GM19193 (cell line): ENCODE data around the gene CCDC179.

ENCODE experiments used
- POLR2A ChIP-seq: IDR thresholded peaks from 4 replicates; pipeline ENCODE4 v1.6.1; 2011; ENCODE audit not compliant: insufficient read depth, insufficient read length; ENCODE audit errors: extremely low read depth

Gene CCDC179

GRCh38 chr11:22860241-22860640 is at the start of gene CCDC179:
TSS of gene CCDC179 (minus strand) at chr11:22860474. CDS start at chr11:22860421, 53 bp downstream.
- no peak for TF ChIP-seq POLR2A

GRCh38 chr11:22903782-22904181 is 43.5 kb upstream of the CCDC179 start:
- TF ChIP-seq POLR2A, result no peak

DNA sequence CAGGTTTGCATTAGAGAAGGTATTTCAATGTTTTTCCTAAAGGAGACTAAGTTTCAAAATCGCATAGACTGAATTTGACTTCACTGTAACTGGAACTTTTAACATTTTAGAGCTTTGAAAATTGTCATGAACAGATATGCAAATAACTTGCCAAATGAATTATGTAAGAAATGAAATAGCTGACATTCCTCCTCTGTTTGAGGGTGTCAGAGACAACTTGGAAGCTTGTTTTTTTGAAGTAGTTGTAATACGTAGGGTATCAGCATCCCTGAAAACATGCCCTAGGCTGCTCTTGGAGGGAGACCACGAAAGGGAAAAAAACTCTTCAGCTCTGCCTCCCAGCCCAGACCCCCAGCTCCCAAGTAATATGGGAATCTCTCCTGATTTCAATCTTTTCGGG is 41.3 kb upstream of the CCDC179 start:
- TF ChIP-seq POLR2A, result no peak

- TF ChIP-seq POLR2A, result no peak
These were observed 40.7 kb upstream of the CCDC179 start for GRCh38 chr11:22900764-22901486.

GRCh38 chr11:22898036-22898435 is 37.8 kb upstream of the CCDC179 start:
- TF ChIP-seq POLR2A, result no peak

- no peak for TF ChIP-seq POLR2A
These were observed 30.0 kb upstream of the CCDC179 start for GRCh38 chr11:22890227-22890626.

GRCh38 chr11:22884217-22884616 is 23.9 kb upstream of the CCDC179 start:
- TF ChIP-seq POLR2A, result no peak

DNA sequence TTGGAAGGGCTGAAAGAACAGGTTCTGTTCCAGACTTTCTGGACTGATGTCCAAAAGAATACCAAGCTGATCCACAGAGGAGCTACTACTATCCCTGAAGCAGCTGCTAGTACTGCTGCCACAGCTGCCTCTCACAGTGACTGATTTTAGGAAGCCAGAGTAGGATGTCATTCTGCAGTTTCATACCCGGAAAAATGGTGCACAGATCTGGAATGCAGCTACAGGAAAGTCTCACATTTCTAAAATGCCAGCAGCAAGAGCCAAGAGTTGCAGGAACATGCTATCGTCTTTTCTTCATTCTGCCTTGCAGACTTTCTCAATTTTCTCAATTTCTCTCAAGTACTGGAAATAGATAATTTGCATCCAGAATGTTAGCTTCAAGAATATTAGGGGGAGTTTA is 19.4 kb upstream of the CCDC179 start:
- TF ChIP-seq POLR2A, result no peak

DNA sequence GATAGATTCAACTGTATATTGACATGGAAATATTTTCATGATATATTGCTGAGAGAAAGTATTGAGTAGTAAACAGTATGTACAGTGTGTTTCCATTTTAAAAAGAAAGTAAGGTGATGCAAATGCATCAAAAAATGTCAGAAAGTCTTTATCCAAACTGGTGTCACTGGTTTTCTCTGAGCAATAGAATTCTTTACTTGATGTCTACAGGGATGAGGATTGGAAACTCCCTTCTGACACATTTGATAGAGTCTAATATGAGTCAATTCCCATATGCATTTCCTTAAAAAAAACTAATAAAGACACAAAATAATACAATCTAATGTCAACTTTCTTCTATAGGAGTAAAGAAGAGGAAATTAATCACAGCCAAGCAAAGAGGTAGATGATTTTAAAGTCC is 18.3 kb upstream of the CCDC179 start:
- no peak for TF ChIP-seq POLR2A

DNA sequence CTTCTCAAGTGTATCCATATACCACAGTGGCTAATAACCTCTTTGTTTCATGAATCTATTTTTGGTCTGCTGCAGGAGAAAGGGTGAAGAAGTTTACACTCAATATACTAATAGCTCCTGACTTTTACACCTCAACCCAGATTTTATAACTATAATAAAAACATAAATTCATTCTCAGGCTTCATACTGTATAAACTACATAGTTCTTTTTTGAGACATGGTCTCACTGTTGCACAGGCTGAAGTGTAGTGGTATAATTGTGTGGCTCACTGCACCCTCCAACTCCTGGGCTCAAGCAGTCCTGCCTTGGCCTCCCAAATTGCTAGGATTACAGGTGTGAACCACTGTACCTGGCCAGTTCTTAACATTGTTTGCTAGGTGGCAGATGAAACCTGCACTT is 17.8 kb upstream of the CCDC179 start:
- TF ChIP-seq POLR2A, result no peak

DNA sequence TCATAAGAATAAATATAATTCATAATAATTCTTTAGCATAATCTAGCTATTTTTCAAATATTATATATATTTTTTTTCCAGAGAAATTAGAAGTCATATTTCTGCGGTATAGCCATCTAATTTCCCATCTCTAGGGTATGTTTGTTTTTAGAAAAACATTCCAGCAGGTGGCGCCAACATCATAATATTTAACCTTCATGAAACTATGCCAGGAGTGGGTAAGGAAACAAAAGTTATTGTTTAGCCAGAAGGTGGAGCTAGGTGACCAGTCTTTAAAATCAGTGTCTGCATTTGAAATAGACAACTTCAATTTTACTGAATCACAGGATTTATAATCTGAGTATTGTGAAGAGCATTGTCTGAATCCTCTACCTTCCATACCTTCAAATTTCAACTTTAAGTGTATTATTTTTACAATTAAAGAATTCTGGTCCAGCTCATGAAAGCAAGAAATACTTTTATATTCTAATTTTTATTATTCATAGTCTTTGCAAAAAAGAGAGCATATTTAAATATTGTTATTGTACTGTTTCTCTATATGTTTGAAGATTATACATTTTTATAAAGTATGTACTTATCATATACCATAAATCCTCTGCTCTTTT is 15.7 kb upstream of the CCDC179 start:
- no peak for TF ChIP-seq POLR2A

GRCh38 chr11:22869325-22869724 is 9.1 kb upstream of the CCDC179 start:
- no peak for TF ChIP-seq POLR2A

GRCh38 chr11:22859756-22860155 is 518 bp downstream of the CCDC179 start:
- TF ChIP-seq POLR2A, result no peak

GRCh38 chr11:22851477-22851876 is 8.8 kb downstream of the CCDC179 start:
- no peak for TF ChIP-seq POLR2A

GRCh38 chr11:22846726-22847125 is 13.5 kb downstream of the CCDC179 start:
- no peak for TF ChIP-seq POLR2A

GRCh38 chr11:22832315-22833015 is 27.8 kb downstream of the CCDC179 start:
- no peak for TF ChIP-seq POLR2A
